ENCODE measurements around the gene STARD10. TPM values are rescaled to one million over a fixed set of nuclear protein-coding genes. Genes with fewer than 3 reads are reported as not detected.

Gene STARD10
- total RNA-seq, 1 experiment from 2014 or later = 58.4 TPM

- Histone ChIP-seq H3K79me2 (ENCODE audit: insufficient read depth, low read length) (no peaks in the 10 kb centered on the region), H3K9me3 (ENCODE audit: control insufficient read depth in 1 of 2, insufficient read depth in 1 of 2, low read depth in 1 of 2, low read length in 2 of 2) (no peaks in the 10 kb centered on the region), H3K27ac (ENCODE audit: low read depth, low read length) (peak overlapping the region; percentile 61; the same call in 1 of the 2 replicates), H3K4me3 (replicated peaks in 1 of 2; ENCODE audit: low read depth in 1 of 2, low read length in 2 of 2) (peak overlapping the region; percentile 57 to 62), H3K4me1 (ENCODE audit: control insufficient read depth in 1 of 2, insufficient read depth in 2 of 2, low read length in 2 of 2) (peaks cover 7 to 19% of the 10 kb centered on the region in 2 experiments), H3K27me3 (ENCODE audit: insufficient read depth, low read length) (no peaks in the 10 kb centered on the region), H3K36me3 (ENCODE audit: control insufficient read depth in 1 of 2, insufficient read depth in 2 of 2, low read length in 2 of 2) (no peaks in the 10 kb centered on the region), H4K20me1 (ENCODE audit: insufficient read depth) (no peaks in the 10 kb centered on the region), H3K9me2 (ENCODE audit: insufficient read depth) (no peaks in the 10 kb centered on the region), H3K4me2 (ENCODE audit: low read length) (peak overlapping the region; percentile 88), H2AFZ (ENCODE audit: low read depth, low read length, poor library complexity, severe bottlenecking) (no peak overlapping the region), H3K9ac (ENCODE audit: low read length) (peak overlapping the region; percentile 75)
- BruUV-seq (replicated peaks) = no TSS peak
- peak; percentile 83; the same call in 1 of the 2 replicates for TF ChIP-seq ZFX (IDR thresholded peaks at IDR 0.05)
- no peak for TF ChIP-seq CEBPB (IDR thresholded peaks at IDR 0.05; ENCODE audit: low read depth)
- TF ChIP-seq POLR2AphosphoS5 (IDR thresholded peaks at IDR 0.05; ENCODE audit: low read depth, low read length) = peak; percentile 95
- TF ChIP-seq POLR2A (IDR thresholded peaks at IDR 0.05; ENCODE audit: borderline replicate concordance, extremely low read depth, insufficient read depth, insufficient read length) = peak; percentile 83
- no peak for TF ChIP-seq RAD21 (IDR thresholded peaks at IDR 0.05; ENCODE audit: low read depth)
- 0 out of 6 replicates have a peak, but pooled peaks of 1 of the 3 experiments have one; percentile 21 for TF ChIP-seq CTCF (IDR thresholded peaks at IDR 0.05 in 2 of 3, conservative IDR thresholded peaks at IDR 0.05 in 1 of 3; ENCODE audit: borderline replicate concordance in 1 of 3, insufficient read depth in 1 of 3, low read depth in 2 of 3, low read length in 2 of 3)
- no peak for TF ChIP-seq MAX (IDR thresholded peaks at IDR 0.05)
- no peak for TF ChIP-seq REST (IDR thresholded peaks at IDR 0.05; ENCODE audit: low read depth)
- POLR2A ChIA-PET = no interaction called here
- intact Hi-C loops (cut with micrococcal nuclease) = no loop called here
- DNase-seq (ENCODE audit: low read depth, low spot score) = peak; percentile 81
- RAD21 ChIA-PET (ENCODE audit: low non-redundant PET in 1 of 2, low total read pairs in 2 of 2, uncharacterized antibody in 2 of 2, unreplicated experiment in 2 of 2) = no interaction called here
- CTCF ChIA-PET = interaction anchor here (1.5 kb wide), 1 partner anchor 9 kb away, joined by 5 read pairs; no protein-coding TSS in a partner anchor
- peak; percentile 94 for ATAC-seq
These were observed 28.3 kb upstream of the STARD10 start for GRCh38 chr11:72821920-72822799.

Data from HCT116 (cell line).